K562 (cell line): ENCODE measurements around the gene YARS1. TPM values are rescaled to one million over a fixed set of nuclear protein-coding genes. Genes with fewer than 3 reads are reported as not detected.
A peak's percentile ranks its signal among the peaks of the same experiment; 100 is the strongest.

ENCODE experiments used
- BACH1 ChIP-seq: fragments of 200-800 bp; sonication (Bioruptor generic); IDR thresholded peaks from 2 replicates; pipeline ENCODE4 v1.6.1; 2016; ENCODE audit warnings: missing genetic modification characterization, missing compliant biosample characterization
- EHMT2 ChIP-seq: fragments of 450-650 bp; IDR thresholded peaks from 2 replicates; pipeline ENCODE4 v1.6.1; 2018; ENCODE audit warnings: antibody characterized with exemption
- ERF ChIP-seq: fragments of 450-650 bp; formaldehyde crosslinking; IDR thresholded peaks from 2 replicates; pipeline ENCODE4 v1.4.0; 2020; ENCODE audit warnings: mild to moderate bottlenecking, mixed read lengths
- KHSRP ChIP-seq: fragments of 450-650 bp; IDR thresholded peaks from 2 replicates; pipeline ENCODE4 v1.6.1; 2017
- NFATC3 ChIP-seq: fragments of 450-650 bp; IDR thresholded peaks from 2 replicates; pipeline ENCODE4 v1.6.1; 2017; ENCODE audit warnings: mild to moderate bottlenecking
- PHTF2 ChIP-seq: fragments of 250-450 bp; sonication (Bioruptor Pico); IDR thresholded peaks from 2 replicates; pipeline ENCODE4 v1.5.0; 2021; ENCODE audit warnings: mild to moderate bottlenecking
- POLR2A ChIP-seq: fragments of 450-650 bp; conservative IDR thresholded peaks from 2 replicates; pipeline ENCODE4 v1.6.1; 2016
- POLR2AphosphoS2 ChIP-seq: IDR thresholded peaks from 2 replicates; pipeline ENCODE4 v1.6.1; 2012; ENCODE audit warnings: low read length, improper control_type of control experiment
- POU5F1 ChIP-seq: fragments of 150-350 bp; IDR thresholded peaks from 2 replicates; pipeline ENCODE4 v1.6.1; 2014; ENCODE audit warnings: borderline replicate concordance, low read length, low read depth, mild to moderate bottlenecking; ENCODE audit not compliant: partially characterized antibody
- PPARD ChIP-seq: fragments of 250-450 bp; sonication (Bioruptor Pico); IDR thresholded peaks from 2 replicates; pipeline ENCODE4 v1.8.0; 2022; ENCODE audit warnings: inconsistent platforms, mild to moderate bottlenecking, moderate library complexity
- RAD51 ChIP-seq: fragments of 450-650 bp; IDR thresholded peaks from 2 replicates; pipeline ENCODE4 v1.7.1; 2016; ENCODE audit warnings: low read depth, mild to moderate bottlenecking, borderline replicate concordance
- STAT5B ChIP-seq: fragments of 250-450 bp; sonication (Bioruptor Pico); IDR thresholded peaks from 2 replicates; pipeline ENCODE4 v1.8.0; 2021; ENCODE audit warnings: mild to moderate bottlenecking, inconsistent platforms
- TAF9B ChIP-seq: fragments of 450-650 bp; IDR thresholded peaks from 2 replicates; pipeline ENCODE4 v1.6.1; 2018; ENCODE audit warnings: mild to moderate bottlenecking; ENCODE audit not compliant: partially characterized antibody
- TCFL5 ChIP-seq: fragments of 250-450 bp; sonication (Bioruptor Pico); conservative IDR thresholded peaks from 2 replicates; pipeline ENCODE4 v1.6.1; 2021; ENCODE audit warnings: mild to moderate bottlenecking, moderate library complexity, matching md5 sums
- ZBTB17 ChIP-seq: fragments of 450-650 bp; formaldehyde crosslinking; IDR thresholded peaks from 2 replicates; pipeline ENCODE4 v1.4.0; 2020; ENCODE audit warnings: mild to moderate bottlenecking
- ZBTB8A ChIP-seq: fragments of 450-650 bp; IDR thresholded peaks from 2 replicates; pipeline ENCODE4 v1.6.1; 2018; ENCODE audit warnings: mild to moderate bottlenecking, moderate library complexity; ENCODE audit not compliant: partially characterized antibody
- ZNF76 ChIP-seq: fragments of 250-450 bp; sonication (Bioruptor Pico); IDR thresholded peaks from 2 replicates; pipeline ENCODE4 v1.4.0; 2020; ENCODE audit warnings: mild to moderate bottlenecking, moderate library complexity, borderline replicate concordance
- ZZZ3 ChIP-seq: fragments of 450-650 bp; IDR thresholded peaks from 2 replicates; pipeline ENCODE4 v1.6.1; 2016; ENCODE audit warnings: antibody characterized with exemption, mild to moderate bottlenecking, moderate library complexity
- polyA plus RNA-seq, 8 experiments: library from polyadenylated mRNA; depleted of rRNA in 4 of 8; stranded (reverse) in 5 of 8; unstranded in 3 of 8; fragments of >200 nt; fragmentation: Nextera tagmentation in 2 of 8; fragmentation: Illumina TruSeq in 1 of 8; extraction: Ambion mirVana in 2 of 8; extraction: Trizol in 1 of 8; gene quantifications; 2 replicates each; pipeline versions ENCODE4 v1.2.1 to v1.2.3, GENCODE V29; 2011 to 2014; ENCODE audit warnings: inconsistent platforms in 1 of 8, missing spikeins in 1 of 8
- total RNA-seq, 7 experiments: library from RNA; depleted of rRNA in 6 of 7; stranded (reverse); fragments of >200 nt in 6 of 7; fragmentation: Illumina TruSeq in 2 of 7; extraction: Trizol in 2 of 7; gene quantifications; 2 replicates each; pipeline versions ENCODE4 v1.2.1 to v1.2.3, GENCODE V29; 2011 to 2021; ENCODE audit warnings: low replicate concordance in 1 of 7
- TF ChIP-seq, protein P1 (sequence below): sonication (generic); formaldehyde crosslinking; IDR thresholded peaks from 2 replicates; pipeline ENCODE4 v1.8.1; 2023; ENCODE audit warnings: mild to moderate bottlenecking, missing genetic modification reagents, moderate library complexity
- TF ChIP-seq, protein P2 (sequence below): sonication (generic); formaldehyde crosslinking; IDR thresholded peaks from 2 replicates; pipeline ENCODE4 v1.8.0; 2023; ENCODE audit warnings: mild to moderate bottlenecking, missing genetic modification reagents
- TF ChIP-seq, protein P3 (sequence below), 2 experiments: IDR thresholded peaks in 1 of 2; conservative IDR thresholded peaks in 1 of 2; 2 replicates each; pipeline ENCODE4 v1.6.1; 2016; ENCODE audit warnings: low read depth in 2 of 2, mild to moderate bottlenecking in 1 of 2, missing compliant biosample characterization in 1 of 2, missing genetic modification characterization in 1 of 2, moderate library complexity in 1 of 2

Gene YARS1
- total and polyA plus RNA-seq, 9 of the 15 experiments (the other 6 are each of a cell fraction or from before 2014, with no cell fraction given), result 66.2 to 336 (median 201) TPM

DNA sequence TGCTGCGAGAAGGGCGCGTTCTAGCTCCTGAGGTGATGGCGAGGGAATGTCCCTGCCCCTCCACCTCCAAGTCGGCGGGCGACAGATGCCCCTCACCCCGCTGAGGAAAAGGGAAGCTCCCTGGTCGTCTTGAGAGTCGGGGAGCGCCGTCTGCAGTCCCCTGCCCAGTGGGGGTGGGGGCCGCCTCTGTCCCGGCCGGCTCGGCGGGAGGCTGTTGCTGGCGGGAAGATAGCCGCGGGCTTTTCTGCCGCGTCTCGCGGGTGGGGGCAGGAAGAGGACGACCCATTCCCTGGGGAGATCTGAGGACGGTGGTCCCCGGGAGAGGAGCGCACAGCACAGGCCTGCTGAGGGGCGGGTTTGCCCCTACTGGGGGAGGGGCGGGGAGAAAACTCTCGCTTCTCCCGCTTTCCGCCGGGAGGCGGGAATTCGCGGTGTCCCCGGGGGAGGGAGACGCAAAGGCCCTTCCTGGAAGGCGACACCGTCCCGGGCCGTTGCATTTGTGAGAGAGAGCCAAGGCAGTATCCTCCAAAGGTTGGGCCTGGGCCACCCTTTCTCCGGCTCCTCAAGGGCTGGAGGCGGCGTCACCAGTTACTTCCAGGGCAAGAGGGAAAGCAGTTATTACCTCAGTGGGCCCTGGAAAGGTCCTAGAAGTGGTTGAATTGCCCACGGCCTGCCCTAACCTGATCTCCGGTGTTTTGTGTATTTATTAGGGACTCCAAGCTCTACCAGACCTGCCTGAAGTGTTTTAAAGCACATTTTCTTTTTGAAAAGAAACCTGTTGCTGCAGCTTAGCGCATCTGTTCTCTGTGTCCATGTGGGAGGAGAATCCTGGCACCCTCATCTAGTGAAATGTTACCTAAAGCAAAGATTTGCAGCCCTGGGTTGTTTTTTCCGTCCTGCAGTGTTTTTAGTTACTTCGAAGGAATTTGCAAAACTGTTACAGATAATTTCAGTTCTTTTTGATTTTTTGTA lies 943 bp upstream of the YARS1 start (continued):
- TF ChIP-seq STAT5B (CRISPR knock-in tag), result no peak
- TF ChIP-seq, protein P1, sequence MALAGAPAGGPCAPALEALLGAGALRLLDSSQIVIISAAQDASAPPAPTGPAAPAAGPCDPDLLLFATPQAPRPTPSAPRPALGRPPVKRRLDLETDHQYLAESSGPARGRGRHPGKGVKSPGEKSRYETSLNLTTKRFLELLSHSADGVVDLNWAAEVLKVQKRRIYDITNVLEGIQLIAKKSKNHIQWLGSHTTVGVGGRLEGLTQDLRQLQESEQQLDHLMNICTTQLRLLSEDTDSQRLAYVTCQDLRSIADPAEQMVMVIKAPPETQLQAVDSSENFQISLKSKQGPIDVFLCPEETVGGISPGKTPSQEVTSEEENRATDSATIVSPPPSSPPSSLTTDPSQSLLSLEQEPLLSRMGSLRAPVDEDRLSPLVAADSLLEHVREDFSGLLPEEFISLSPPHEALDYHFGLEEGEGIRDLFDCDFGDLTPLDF (CRISPR knock-in tag), result no peak
- TF ChIP-seq EHMT2, result no peak
- peak; percentile 28; the same call in 1 of the 2 replicates for TF ChIP-seq POLR2AphosphoS2
- TF ChIP-seq TAF9B, result peak; percentile 31
- no peak for TF ChIP-seq BACH1
- no peak for TF ChIP-seq NFATC3
- peak; percentile 56; the same call in 1 of the 2 replicates for TF ChIP-seq ZZZ3
- TF ChIP-seq, protein P2, sequence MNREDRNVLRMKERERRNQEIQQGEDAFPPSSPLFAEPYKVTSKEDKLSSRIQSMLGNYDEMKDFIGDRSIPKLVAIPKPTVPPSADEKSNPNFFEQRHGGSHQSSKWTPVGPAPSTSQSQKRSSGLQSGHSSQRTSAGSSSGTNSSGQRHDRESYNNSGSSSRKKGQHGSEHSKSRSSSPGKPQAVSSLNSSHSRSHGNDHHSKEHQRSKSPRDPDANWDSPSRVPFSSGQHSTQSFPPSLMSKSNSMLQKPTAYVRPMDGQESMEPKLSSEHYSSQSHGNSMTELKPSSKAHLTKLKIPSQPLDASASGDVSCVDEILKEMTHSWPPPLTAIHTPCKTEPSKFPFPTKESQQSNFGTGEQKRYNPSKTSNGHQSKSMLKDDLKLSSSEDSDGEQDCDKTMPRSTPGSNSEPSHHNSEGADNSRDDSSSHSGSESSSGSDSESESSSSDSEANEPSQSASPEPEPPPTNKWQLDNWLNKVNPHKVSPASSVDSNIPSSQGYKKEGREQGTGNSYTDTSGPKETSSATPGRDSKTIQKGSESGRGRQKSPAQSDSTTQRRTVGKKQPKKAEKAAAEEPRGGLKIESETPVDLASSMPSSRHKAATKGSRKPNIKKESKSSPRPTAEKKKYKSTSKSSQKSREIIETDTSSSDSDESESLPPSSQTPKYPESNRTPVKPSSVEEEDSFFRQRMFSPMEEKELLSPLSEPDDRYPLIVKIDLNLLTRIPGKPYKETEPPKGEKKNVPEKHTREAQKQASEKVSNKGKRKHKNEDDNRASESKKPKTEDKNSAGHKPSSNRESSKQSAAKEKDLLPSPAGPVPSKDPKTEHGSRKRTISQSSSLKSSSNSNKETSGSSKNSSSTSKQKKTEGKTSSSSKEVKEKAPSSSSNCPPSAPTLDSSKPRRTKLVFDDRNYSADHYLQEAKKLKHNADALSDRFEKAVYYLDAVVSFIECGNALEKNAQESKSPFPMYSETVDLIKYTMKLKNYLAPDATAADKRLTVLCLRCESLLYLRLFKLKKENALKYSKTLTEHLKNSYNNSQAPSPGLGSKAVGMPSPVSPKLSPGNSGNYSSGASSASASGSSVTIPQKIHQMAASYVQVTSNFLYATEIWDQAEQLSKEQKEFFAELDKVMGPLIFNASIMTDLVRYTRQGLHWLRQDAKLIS (CRISPR knock-in tag), result no peak; the same call in none of the 2 replicates
- TF ChIP-seq PHTF2 (CRISPR knock-in tag), result no peak
- no peak for TF ChIP-seq KHSRP
- peak; percentile 25 for TF ChIP-seq ERF (CRISPR knock-in tag)
- no peak for TF ChIP-seq PPARD (CRISPR knock-in tag)
- TF ChIP-seq ZNF76 (CRISPR knock-in tag), result 0 out of 2 replicates have a peak, but pooled peaks have one; percentile 33
- TF ChIP-seq ZBTB17 (CRISPR knock-in tag), result no peak
- TF ChIP-seq POLR2A, result peak; percentile 73
- no peak for TF ChIP-seq POU5F1
- no peak for TF ChIP-seq RAD51
- no peak for TF ChIP-seq ZBTB8A
- no peak for TF ChIP-seq TCFL5
- TF ChIP-seq, protein P3, sequence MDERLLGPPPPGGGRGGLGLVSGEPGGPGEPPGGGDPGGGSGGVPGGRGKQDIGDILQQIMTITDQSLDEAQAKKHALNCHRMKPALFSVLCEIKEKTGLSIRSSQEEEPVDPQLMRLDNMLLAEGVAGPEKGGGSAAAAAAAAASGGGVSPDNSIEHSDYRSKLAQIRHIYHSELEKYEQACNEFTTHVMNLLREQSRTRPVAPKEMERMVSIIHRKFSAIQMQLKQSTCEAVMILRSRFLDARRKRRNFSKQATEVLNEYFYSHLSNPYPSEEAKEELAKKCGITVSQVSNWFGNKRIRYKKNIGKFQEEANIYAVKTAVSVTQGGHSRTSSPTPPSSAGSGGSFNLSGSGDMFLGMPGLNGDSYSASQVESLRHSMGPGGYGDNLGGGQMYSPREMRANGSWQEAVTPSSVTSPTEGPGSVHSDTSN (CRISPR knock-in tag; IDR thresholded peaks at IDR 0.05; ENCODE audit: low read depth), result no peak
- TF ChIP-seq, protein P3 (tag; conservative IDR thresholded peaks at IDR 0.05; ENCODE audit: low read depth), result no peak
